Sciatic nerve (tissue), 1 donor: ENCODE data around the gene NCAPH2. TPM values are rescaled to one million over a fixed set of nuclear protein-coding genes. Genes with fewer than 3 reads are reported as not detected.

Experiments used
- total RNA-seq: library from RNA; stranded (reverse); fragmentation: NEBNext Ultra II Directional; extraction: Animal tissue kit (Norgen Biotek cat#: 25700); gene quantifications from one replicate; pipeline ENCODE4 v1.2.1, GENCODE V29; 2021
- donor health status: DM: no; HTN: no; CAD: no.

Gene NCAPH2
- total RNA-seq, 1 donor from 2014 or later: 39.8 TPM

Other genes with a start within 250 kb of the NCAPH2 start
- 17.8 TPM for gene MAPK12, start 246.5 kb upstream of the NCAPH2 start, total RNA-seq
- 20.4 TPM for gene MAPK11, start 237.8 kb upstream of the NCAPH2 start, total RNA-seq
- gene PLXNB2, start 200.6 kb upstream of the NCAPH2 start, total RNA-seq: 160 TPM
- 14.0 TPM for gene DENND6B, start 181.2 kb upstream of the NCAPH2 start, total RNA-seq
- gene PPP6R2, start 164.9 kb upstream of the NCAPH2 start, total RNA-seq: 42.1 TPM
- gene SBF1, start 33.2 kb upstream of the NCAPH2 start, total RNA-seq: 73.4 TPM
- gene ADM2, start 26.7 kb upstream of the NCAPH2 start, total RNA-seq: 0.09 TPM
- gene MIOX, start 21.4 kb upstream of the NCAPH2 start, total RNA-seq: not detected
- gene LMF2, start 522 bp upstream of the NCAPH2 start, total RNA-seq: 48.4 TPM
- gene SCO2, start 17.4 kb downstream of the NCAPH2 start, total RNA-seq: 1.9 TPM
- gene TYMP, start 21.8 kb downstream of the NCAPH2 start, total RNA-seq: 44.5 TPM
- gene KLHDC7B, start 37.7 kb downstream of the NCAPH2 start, total RNA-seq: 0.13 TPM
- gene SYCE3, start 54.7 kb downstream of the NCAPH2 start, total RNA-seq: not detected
- gene CPT1B, start 70.2 kb downstream of the NCAPH2 start, total RNA-seq: 18.2 TPM
- gene CHKB, start 74.6 kb downstream of the NCAPH2 start, total RNA-seq: 73.9 TPM
- 2.4 TPM for gene MAPK8IP2, start 92.6 kb downstream of the NCAPH2 start, total RNA-seq
- 38.1 TPM for gene ARSA, start 119.9 kb downstream of the NCAPH2 start, total RNA-seq
- gene SHANK3, start 164.6 kb downstream of the NCAPH2 start, total RNA-seq: 56.6 TPM
- gene ACR, start 230.0 kb downstream of the NCAPH2 start, total RNA-seq: 1.5 TPM